ENCODE results near the gene ZNF518B.

Gene ZNF518B

GRCh38 chr4:10457255-10457801, at the start of gene ZNF518B:
Gene ZNF518B (minus strand): TSS chr4:10457426. CDS start chr4:10446328, 11,098 bp downstream.
- no peak for DNase-seq (ENCODE audit: low spot score)

- DNase-seq (ENCODE audit: low spot score) = peak; percentile 2
Measured at GRCh38 chr4:10506077-10506476, 48.9 kb upstream of the ZNF518B start.

GRCh38 chr4:10504570-10505179, 47.4 kb upstream of the ZNF518B start:
- DNase-seq (ENCODE audit: low spot score) = no peak

- DNase-seq (ENCODE audit: low spot score) = no peak
Measured at GRCh38 chr4:10502717-10503116, 45.5 kb upstream of the ZNF518B start.

GRCh38 chr4:10500776-10501175, 43.5 kb upstream of the ZNF518B start:
- DNase-seq (ENCODE audit: low spot score) = no peak

GRCh38 chr4:10496200-10496599, 39.0 kb upstream of the ZNF518B start:
- DNase-seq (ENCODE audit: low spot score) = no peak

GRCh38 chr4:10495651-10496050, 38.4 kb upstream of the ZNF518B start:
- no peak for DNase-seq (ENCODE audit: low spot score)

GRCh38 chr4:10492464-10492863, 35.2 kb upstream of the ZNF518B start:
- no peak for DNase-seq (ENCODE audit: low spot score)

GRCh38 chr4:10491401-10491800, 34.2 kb upstream of the ZNF518B start:
- DNase-seq (ENCODE audit: low spot score) = no peak

- DNase-seq (ENCODE audit: low spot score) = no peak
Measured at GRCh38 chr4:10490996-10491395, 33.8 kb upstream of the ZNF518B start.

- no peak for DNase-seq (ENCODE audit: low spot score)
Measured at GRCh38 chr4:10482913-10483312, 25.7 kb upstream of the ZNF518B start.

GRCh38 chr4:10480616-10481015, 23.4 kb upstream of the ZNF518B start:
- DNase-seq (ENCODE audit: low spot score) = no peak

- DNase-seq (ENCODE audit: low spot score) = no peak
Measured at GRCh38 chr4:10478621-10479020, 21.4 kb upstream of the ZNF518B start.

GRCh38 chr4:10470505-10470904, 13.3 kb upstream of the ZNF518B start:
- no peak for DNase-seq (ENCODE audit: low spot score)

- no peak for DNase-seq (ENCODE audit: low spot score)
Measured at GRCh38 chr4:10466161-10466560, 8.9 kb upstream of the ZNF518B start.

- no peak for DNase-seq (ENCODE audit: low spot score)
Measured at GRCh38 chr4:10462876-10463275, 5.7 kb upstream of the ZNF518B start.

- no peak for DNase-seq (ENCODE audit: low spot score)
Measured at GRCh38 chr4:10461850-10462400, 4.7 kb upstream of the ZNF518B start.

- DNase-seq (ENCODE audit: low spot score) = no peak
Measured at GRCh38 chr4:10461091-10461849, 4.0 kb upstream of the ZNF518B start.

GRCh38 chr4:10460313-10461047, 3.3 kb upstream of the ZNF518B start:
- DNase-seq (ENCODE audit: low spot score) = no peak

GRCh38 chr4:10459305-10459704, 2.1 kb upstream of the ZNF518B start:
- no peak for DNase-seq (ENCODE audit: low spot score)

- no peak for DNase-seq (ENCODE audit: low spot score)
Measured at GRCh38 chr4:10458177-10458576, 951 bp upstream of the ZNF518B start.

- no peak for DNase-seq (ENCODE audit: low spot score)
Measured at GRCh38 chr4:10456595-10457254, 501 bp downstream of the ZNF518B start.
